Measurements from ENCODE around the gene NAPA.

Gene NAPA

GRCh38 chr19:47448360-47448727 lies 66.5 kb downstream of the NAPA start:
- DNase-seq, result no peak

GRCh38 chr19:47447470-47448359 lies 67.1 kb downstream of the NAPA start:
- DNase-seq, result no peak

- no peak for DNase-seq
Measured at GRCh38 chr19:47446534-47447469, 68.1 kb downstream of the NAPA start.

DNA sequence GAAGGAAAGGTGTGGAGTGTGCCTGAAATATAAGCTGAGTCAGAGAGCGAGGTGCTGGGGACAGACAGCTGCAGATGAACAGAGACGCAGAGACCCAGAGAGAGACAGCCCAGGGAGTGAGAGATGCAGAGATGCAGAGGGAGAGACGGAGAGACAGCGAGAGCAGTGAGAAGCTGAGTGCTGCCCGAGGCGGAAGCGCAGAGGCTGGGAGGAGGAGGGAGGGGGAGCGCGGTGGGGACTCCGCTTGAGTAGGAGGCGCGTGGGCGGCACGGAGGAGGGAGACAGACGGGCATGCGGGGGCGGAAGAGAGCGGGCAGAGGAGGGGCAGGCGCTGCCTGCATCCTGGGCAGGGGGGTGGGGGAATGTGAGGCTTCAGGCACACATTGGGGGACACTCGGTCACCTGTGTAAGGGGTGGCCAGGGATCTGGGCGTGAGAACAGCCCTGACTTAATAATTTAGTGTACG lies 68.9 kb downstream of the NAPA start:
- DNase-seq, result no peak

DNA sequence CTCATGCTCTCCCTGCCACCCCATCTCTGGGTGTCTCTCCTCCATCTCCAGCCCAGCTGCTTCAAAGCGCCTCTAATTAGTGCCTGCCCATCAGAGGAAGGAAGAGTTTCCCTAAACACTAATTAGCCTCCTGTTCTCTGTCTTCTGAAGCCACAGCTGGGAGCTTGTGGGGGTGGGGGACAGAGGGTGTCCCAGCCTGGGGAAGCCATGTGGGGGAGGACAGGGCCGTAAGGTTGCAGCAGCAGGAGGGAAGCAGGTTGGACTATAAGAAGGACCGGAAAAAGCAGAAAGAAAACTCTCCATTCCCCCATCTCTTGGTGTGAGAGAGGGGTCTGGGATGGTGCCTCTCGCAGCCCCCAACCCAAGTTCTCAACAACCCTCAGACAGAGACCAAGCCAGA lies 69.3 kb downstream of the NAPA start:
- no peak for DNase-seq

DNA sequence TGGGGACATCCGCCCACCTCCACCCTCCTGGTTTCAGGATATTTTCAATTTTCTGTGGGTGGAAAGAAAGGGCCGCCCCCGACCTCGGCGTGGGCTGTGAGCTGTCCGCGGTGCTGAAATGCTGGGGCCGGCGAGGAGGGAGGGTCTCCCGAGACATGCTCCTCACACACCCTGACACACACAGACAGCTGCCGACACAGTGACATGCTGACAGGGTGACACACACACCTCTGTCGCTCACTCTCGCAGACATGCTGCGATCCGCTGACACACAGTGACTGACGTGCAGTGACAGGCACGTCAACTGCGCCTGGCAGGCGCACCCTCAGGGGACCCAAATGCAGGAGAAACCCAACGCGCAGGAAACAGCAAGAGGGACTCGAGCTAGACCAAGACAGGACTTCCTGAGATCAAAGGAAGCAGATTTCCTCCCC lies 70.5 kb downstream of the NAPA start:
- no peak for DNase-seq

GRCh38 chr19:47443331-47443730 lies 71.5 kb downstream of the NAPA start:
- no peak for DNase-seq

DNA sequence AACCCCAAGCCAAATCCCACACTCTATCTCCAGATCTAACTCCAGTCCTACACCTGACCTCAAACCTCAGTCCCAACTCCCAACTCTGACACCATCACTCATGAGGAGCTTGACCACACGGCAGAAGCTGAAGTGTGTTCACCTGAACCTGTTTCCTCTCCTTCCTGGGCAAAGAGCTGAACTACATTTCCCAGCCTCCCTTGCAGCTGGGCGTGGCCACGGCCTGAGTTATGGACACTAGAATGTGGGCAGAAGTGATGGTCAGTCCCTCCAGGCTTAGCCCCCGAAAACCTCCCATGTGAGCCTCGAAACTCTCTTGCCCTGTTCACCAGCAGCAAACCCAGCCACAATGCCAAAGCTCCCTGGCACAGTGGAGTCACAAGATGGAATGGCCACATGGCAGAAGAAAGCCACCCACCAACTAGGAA lies 76.1 kb downstream of the NAPA start:
- DNase-seq, result no peak

All from NK-92 treated with Interleukin-12 subunit alpha and Interleukin-12 subunit beta, amount 100 ng/mL, for 24 hours (cell line).